ENCODE results near the gene FCRL5. TPM values are rescaled to one million over a fixed set of nuclear protein-coding genes. Genes with fewer than 3 reads are reported as not detected.
"Not testable (repeated sequence)": the region's sequence is repeated elsewhere in the genome, so short reads cannot be mapped to it uniquely, and the experiment has no call there.

Gene FCRL5
- total RNA-seq: 0.72 TPM

- ATAC-seq: no peak
These were observed at the start of gene FCRL5 for GRCh38 chr1:157551694-157552693. Gene FCRL5, minus strand, starts transcription at chr1:157552515. Its CDS starts 153 bp downstream, at chr1:157552362.

GRCh38 chr1:157600236-157600635 lies 47.9 kb upstream of the FCRL5 start:
- no peak for ATAC-seq

GRCh38 chr1:157597959-157598667 lies 45.8 kb upstream of the FCRL5 start, which contains the start of gene FCRL4:
Gene FCRL4, minus strand, starts transcription at chr1:157598085. Its CDS starts 141 bp downstream, at chr1:157597944.
- no peak for ATAC-seq

- no peak for ATAC-seq
These were observed 44.1 kb upstream of the FCRL5 start for GRCh38 chr1:157596384-157596783.

- no peak for ATAC-seq
These were observed 43.0 kb upstream of the FCRL5 start for GRCh38 chr1:157595356-157595755.

GRCh38 chr1:157585984-157586383 lies 33.7 kb upstream of the FCRL5 start:
- ATAC-seq: no peak

- no peak for ATAC-seq
These were observed 32.2 kb upstream of the FCRL5 start for GRCh38 chr1:157584503-157584902.

GRCh38 chr1:157580828-157581210 lies 28.5 kb upstream of the FCRL5 start:
- no peak for ATAC-seq

GRCh38 chr1:157580179-157580827 lies 28.0 kb upstream of the FCRL5 start:
- no peak for ATAC-seq

GRCh38 chr1:157577420-157577819 lies 25.1 kb upstream of the FCRL5 start:
- ATAC-seq: no peak

GRCh38 chr1:157575744-157576143 lies 23.4 kb upstream of the FCRL5 start:
- ATAC-seq: no peak

GRCh38 chr1:157574836-157575235 lies 22.5 kb upstream of the FCRL5 start:
- ATAC-seq: no peak

GRCh38 chr1:157566484-157567300 lies 14.4 kb upstream of the FCRL5 start:
- peak; percentile 42 for ATAC-seq

GRCh38 chr1:157562515-157562914 lies 10.2 kb upstream of the FCRL5 start:
- no peak for ATAC-seq

GRCh38 chr1:157558119-157558518 lies 5.8 kb upstream of the FCRL5 start:
- no peak for ATAC-seq

- not testable (repeated sequence) for ATAC-seq
These were observed 4.2 kb downstream of the FCRL5 start for GRCh38 chr1:157548081-157548480.

- ATAC-seq: peak; percentile 10
These were observed 9.6 kb downstream of the FCRL5 start for GRCh38 chr1:157542676-157543075.

GRCh38 chr1:157540852-157541251 lies 11.5 kb downstream of the FCRL5 start:
- no peak for ATAC-seq

GRCh38 chr1:157540160-157540748 lies 12.1 kb downstream of the FCRL5 start:
- ATAC-seq: no peak

- no peak for ATAC-seq
These were observed 12.7 kb downstream of the FCRL5 start for GRCh38 chr1:157539568-157539967.

- ATAC-seq: no peak
These were observed 19.7 kb downstream of the FCRL5 start for GRCh38 chr1:157532569-157532968.
